ENCODE measurements around the gene SLC22A23.

The SLC22A23 gene

DNA sequence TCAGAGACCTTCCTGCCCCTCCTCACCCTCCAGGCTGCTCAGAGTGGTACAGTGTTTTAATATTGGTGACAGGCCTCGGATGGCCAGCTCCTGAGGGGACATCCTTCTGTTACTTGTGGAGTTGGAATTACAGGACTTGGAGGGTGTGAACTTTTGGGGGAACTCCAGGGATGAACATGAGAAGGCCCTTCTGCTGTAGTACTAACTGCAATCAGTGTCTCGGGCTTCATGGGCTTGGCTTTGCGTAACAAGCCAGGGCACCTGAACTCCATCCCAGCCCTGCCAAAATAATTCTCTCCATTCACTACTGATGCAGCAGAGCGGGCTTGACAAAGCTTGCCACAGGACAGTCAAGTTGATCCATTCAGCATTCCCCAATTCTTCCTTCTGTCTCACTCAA, 28.6 kb downstream of the SLC22A23 start:
- no peak for DNase-seq (ENCODE audit: low read depth)
- TF ChIP-seq CTCF (IDR thresholded peaks at IDR 0.05; ENCODE audit: control insufficient read depth, extremely low read depth, insufficient read depth) = no peak
- no peak overlapping the region for H3K4me3 ChIP-seq (ENCODE audit: low read depth, low read length)

DNA sequence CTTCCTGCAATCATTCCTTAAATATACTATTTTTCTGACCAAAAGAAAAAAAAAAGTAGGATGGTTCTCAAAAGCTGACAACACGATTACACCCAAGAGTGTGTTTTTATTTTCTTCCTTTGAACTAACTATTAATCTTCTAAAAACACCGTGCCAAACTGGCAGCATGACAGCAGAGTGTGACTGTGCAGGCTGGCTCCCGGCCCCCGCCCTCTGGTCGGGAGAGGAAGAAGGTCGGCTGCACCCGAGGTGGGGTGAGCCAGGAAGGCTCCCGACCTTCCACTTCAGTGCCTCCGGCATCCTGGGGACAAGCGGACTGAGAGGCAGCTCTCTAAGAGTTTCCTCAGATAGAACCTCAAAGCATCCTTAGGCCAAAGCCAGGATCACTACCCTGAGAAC, 29.2 kb downstream of the SLC22A23 start:
- no peak overlapping the region for H3K4me3 ChIP-seq (ENCODE audit: low read depth, low read length)
- no peak for TF ChIP-seq CTCF (IDR thresholded peaks at IDR 0.05; ENCODE audit: control insufficient read depth, extremely low read depth, insufficient read depth)
- DNase-seq (ENCODE audit: low read depth) = no peak

GRCh38 chr6:3426927-3427686, 29.7 kb downstream of the SLC22A23 start:
- H3K4me3 ChIP-seq (ENCODE audit: low read depth, low read length) = no peak overlapping the region
- DNase-seq (ENCODE audit: low read depth) = no peak
- TF ChIP-seq CTCF (IDR thresholded peaks at IDR 0.05; ENCODE audit: control insufficient read depth, extremely low read depth, insufficient read depth) = no peak

GRCh38 chr6:3426091-3426926, 30.5 kb downstream of the SLC22A23 start:
- no peak overlapping the region for H3K4me3 ChIP-seq (ENCODE audit: low read depth, low read length)
- no peak for DNase-seq (ENCODE audit: low read depth)
- no peak for TF ChIP-seq CTCF (IDR thresholded peaks at IDR 0.05; ENCODE audit: control insufficient read depth, extremely low read depth, insufficient read depth)

DNA sequence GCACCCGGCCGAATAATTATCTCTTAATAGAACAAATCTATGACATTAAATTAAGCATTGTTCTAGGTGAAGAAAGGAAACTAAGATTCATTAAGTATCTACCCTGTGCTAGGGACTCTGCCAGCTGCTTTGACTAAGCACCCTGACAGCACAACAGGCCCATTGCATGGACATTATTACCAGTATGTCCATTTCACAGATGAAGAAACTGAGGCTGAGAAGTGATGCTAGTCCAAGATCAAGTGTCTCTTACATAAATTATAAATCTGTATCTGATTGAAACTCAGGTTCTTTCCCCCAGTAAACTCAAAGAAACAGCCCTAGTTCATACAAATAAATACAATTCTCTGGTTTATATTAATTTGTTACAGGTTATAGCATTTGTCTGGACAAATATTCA, 31.3 kb downstream of the SLC22A23 start:
- no peak for TF ChIP-seq CTCF (IDR thresholded peaks at IDR 0.05; ENCODE audit: control insufficient read depth, extremely low read depth, insufficient read depth)
- H3K4me3 ChIP-seq (ENCODE audit: low read depth, low read length) = no peak overlapping the region
- DNase-seq (ENCODE audit: low read depth) = no peak

DNA sequence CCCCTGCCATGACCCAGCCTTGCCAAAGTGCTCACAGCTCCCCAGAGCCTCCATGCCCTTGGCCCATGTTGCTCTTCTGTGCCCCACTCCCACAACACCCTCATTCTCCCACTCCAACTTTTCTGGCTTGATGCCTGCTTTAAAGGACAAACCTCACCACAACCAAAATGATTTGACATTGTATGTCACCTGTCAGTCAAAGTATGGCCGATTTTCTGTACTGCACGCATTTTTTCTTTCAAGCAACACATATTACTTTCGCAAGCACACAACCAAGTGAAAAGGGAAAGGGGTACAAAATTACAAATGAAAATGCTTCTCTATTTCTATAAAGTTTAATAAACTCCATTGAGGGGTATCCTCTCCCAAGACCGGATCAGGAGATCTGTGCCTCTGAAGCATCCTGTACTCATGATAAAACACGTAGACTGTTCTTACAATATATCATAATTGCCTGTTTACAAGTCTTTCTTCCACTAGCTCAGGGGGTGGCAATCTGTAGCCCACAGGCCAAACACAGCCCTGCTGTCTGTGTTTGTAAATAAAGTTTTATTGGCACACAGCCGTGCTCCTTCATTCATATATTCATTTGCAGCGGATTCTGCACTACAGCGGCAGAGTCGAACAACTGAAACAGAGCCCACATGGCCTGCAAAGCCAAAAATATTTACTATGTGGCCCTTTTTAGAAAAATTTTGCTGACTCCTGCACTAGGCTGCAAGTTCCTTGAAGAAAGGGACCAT, 32.5 kb downstream of the SLC22A23 start:
- H3K4me3 ChIP-seq (ENCODE audit: low read depth, low read length) = no peak overlapping the region
- no peak for TF ChIP-seq CTCF (IDR thresholded peaks at IDR 0.05; ENCODE audit: control insufficient read depth, extremely low read depth, insufficient read depth)
- no peak for DNase-seq (ENCODE audit: low read depth)
